Measurements from ENCODE around the gene ADAMTSL3.

DNA sequence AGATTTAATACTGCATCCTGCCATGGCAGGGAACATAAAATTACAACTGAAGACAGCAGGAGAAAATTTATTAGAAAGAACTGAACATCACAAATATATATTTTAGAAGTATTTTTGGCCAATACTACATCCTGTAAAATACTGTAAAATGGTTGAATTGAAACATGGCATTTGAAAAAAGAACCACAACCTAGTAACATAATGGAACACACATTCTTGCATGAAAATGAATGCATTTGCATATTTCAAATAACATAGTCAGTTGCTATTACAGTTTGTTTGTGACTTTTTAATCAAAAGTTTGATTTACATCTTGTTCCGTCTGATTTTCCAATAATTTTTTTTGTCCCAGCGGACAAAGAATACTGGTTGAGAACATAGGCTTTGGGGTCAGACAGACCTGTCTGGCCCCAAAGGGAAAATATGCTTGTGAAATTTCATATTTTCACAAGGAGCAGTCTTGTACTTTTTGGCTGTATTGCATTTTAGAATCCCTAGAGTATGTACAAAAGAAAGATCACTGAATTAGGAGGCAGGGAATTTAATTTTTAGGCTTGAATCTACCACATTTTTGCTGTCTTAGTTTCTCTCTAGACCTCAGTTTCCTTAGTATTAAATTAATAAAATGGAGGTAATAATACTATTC, 268.8 kb downstream of the ADAMTSL3 start:
- TF ChIP-seq CTCF (IDR thresholded peaks at IDR 0.05) (no peak), ZFX (IDR thresholded peaks at IDR 0.05; ENCODE audit: borderline replicate concordance) (no peak)
